GM12878 (cell line): ENCODE results near the gene APBB1IP. TPM values are rescaled to one million over a fixed set of nuclear protein-coding genes. Genes with fewer than 3 reads are reported as not detected.

Experiments used
- HDAC6 ChIP-seq: fragments of 200-600 bp; sonication (generic); IDR thresholded peaks from one replicate; pipeline ENCODE4 v1.8.0; 2017; ENCODE audit warnings: antibody characterized with exemption; ENCODE audit not compliant: unreplicated experiment
- MEF2A ChIP-seq: IDR thresholded peaks from 2 replicates; pipeline ENCODE4 v1.6.1; 2011; ENCODE audit warnings: low read depth, mild to moderate bottlenecking, low read length, moderate library complexity; ENCODE audit not compliant: insufficient read depth
- NFXL1 ChIP-seq: fragments of 450-650 bp; IDR thresholded peaks from 2 replicates; pipeline ENCODE4 v1.6.1; 2017; ENCODE audit warnings: antibody characterized with exemption, mild to moderate bottlenecking, borderline replicate concordance
- SMARCA5 ChIP-seq: fragments of 450-650 bp; IDR thresholded peaks from 2 replicates; pipeline ENCODE4 v1.6.1; 2017; ENCODE audit warnings: mild to moderate bottlenecking
- SREBF1 ChIP-seq: IDR thresholded peaks from 2 replicates; pipeline ENCODE4 v1.6.1; 2012; ENCODE audit warnings: mild to moderate bottlenecking, low read length
- SUPT20H ChIP-seq: IDR thresholded peaks from 2 replicates; pipeline ENCODE4 v1.6.1; 2011; ENCODE audit warnings: low read depth, mild to moderate bottlenecking, low read length, moderate library complexity, borderline replicate concordance; ENCODE audit not compliant: control insufficient read depth
- ZNF687 ChIP-seq: fragments of 450-650 bp; IDR thresholded peaks from 2 replicates; pipeline ENCODE4 v1.6.1; 2017; ENCODE audit warnings: mild to moderate bottlenecking, moderate library complexity
- polyA plus RNA-seq, 11 experiments: library from polyadenylated mRNA; depleted of rRNA in 4 of 11; unstranded in 6 of 11; stranded (reverse) in 5 of 11; fragments of >200 nt; fragmentation: Nextera tagmentation in 4 of 11; fragmentation: Illumina TruSeq in 1 of 11; extraction: Ambion mirVana in 4 of 11; extraction: Trizol in 1 of 11; gene quantifications; 1 replicate in 1 of 11; 2 replicates in 10 of 11; pipeline versions ENCODE4 v1.2.1 to v1.2.3, GENCODE V29; 2011 to 2016; ENCODE audit warnings: inconsistent platforms in 2 of 11, missing spikeins in 2 of 11, low read depth in 1 of 11
- total RNA-seq, 4 experiments: library from RNA; depleted of rRNA in 3 of 4; stranded (reverse); fragments of >200 nt in 3 of 4; fragmentation: Illumina TruSeq in 1 of 4; extraction: Trizol in 1 of 4; gene quantifications; 2 replicates each; pipeline versions ENCODE4 v1.2.1 to v1.2.3, GENCODE V29; 2013 to 2021
- TF ChIP-seq, protein P1 (sequence below): fragments of 450-650 bp; IDR thresholded peaks from 2 replicates; pipeline ENCODE4 v1.6.1; 2016; ENCODE audit warnings: mild to moderate bottlenecking

The APBB1IP gene
- total and polyA plus RNA-seq, 10 of the 15 experiments (the other 5 are each of a cell fraction or from before 2014, with no cell fraction given): 7.3 to 67.4 (median 19.9) TPM

DNA sequence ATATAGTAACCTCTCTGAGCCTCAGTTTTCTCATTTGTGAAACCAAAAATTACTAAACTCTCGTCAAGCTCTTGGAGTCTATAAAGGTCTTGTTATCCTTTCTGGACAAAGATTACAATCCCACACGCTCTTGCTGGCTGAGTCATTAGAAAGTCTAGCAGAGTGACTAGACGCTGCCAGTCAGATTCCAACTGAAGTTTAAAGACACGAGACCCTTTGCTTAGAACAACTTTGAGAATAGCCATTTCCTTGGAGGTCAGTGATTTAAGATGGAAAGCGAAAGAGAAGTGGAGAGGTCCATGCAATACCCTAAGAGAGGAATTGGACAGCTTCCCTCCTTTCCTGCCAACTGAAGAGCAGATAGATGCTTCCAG is 119.5 kb downstream of the APBB1IP start (continued):
- no peak for TF ChIP-seq SUPT20H
- TF ChIP-seq HDAC6: no peak
- TF ChIP-seq, protein P1, sequence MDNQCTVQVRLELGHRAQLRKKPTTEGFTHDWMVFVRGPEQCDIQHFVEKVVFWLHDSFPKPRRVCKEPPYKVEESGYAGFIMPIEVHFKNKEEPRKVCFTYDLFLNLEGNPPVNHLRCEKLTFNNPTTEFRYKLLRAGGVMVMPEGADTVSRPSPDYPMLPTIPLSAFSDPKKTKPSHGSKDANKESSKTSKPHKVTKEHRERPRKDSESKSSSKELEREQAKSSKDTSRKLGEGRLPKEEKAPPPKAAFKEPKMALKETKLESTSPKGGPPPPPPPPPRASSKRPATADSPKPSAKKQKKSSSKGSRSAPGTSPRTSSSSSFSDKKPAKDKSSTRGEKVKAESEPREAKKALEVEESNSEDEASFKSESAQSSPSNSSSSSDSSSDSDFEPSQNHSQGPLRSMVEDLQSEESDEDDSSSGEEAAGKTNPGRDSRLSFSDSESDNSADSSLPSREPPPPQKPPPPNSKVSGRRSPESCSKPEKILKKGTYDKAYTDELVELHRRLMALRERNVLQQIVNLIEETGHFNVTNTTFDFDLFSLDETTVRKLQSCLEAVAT: no peak
- TF ChIP-seq SREBF1: no peak
- no peak for TF ChIP-seq SMARCA5
- TF ChIP-seq MEF2A: no peak
- TF ChIP-seq NFXL1: no peak
- no peak for TF ChIP-seq ZNF687
- TF ChIP-seq, all 136 proteins: peak for 0
